Natural killer cell (primary cell): ENCODE data around the gene CDC26. TPM values are rescaled to one million over a fixed set of nuclear protein-coding genes. Genes with fewer than 3 reads are reported as not detected.

ENCODE experiments used
- ATAC-seq, 3 donors: fragments of 150-1000 bp in 2 of 3; fragments of 200-7000 bp in 1 of 3; cut with Tn5 transposase; 1 replicate in 1 of 3; 2 replicates in 2 of 3; pipeline ENCODE4 v1.10.0; 2021; ENCODE audit warnings: mild to moderate bottlenecking in 2 of 3, moderate library complexity in 2 of 3
- DNase-seq, 2 donors: peaks; one replicate each; pipeline versions ENCODE4 v3.0.0 to v3.0.0-alpha.2; 2013 to 2021; ENCODE audit warnings: mixed read lengths in 1 of 2
- H3K27ac ChIP-seq: one replicate; pipeline ENCODE4 v1.5.1; 2013; ENCODE audit warnings: mild to moderate bottlenecking, low read length
- H3K27me3 ChIP-seq: one replicate; pipeline ENCODE4 v1.6.1; 2013; ENCODE audit warnings: low read length; ENCODE audit not compliant: control insufficient read depth, insufficient read depth
- H3K36me3 ChIP-seq: one replicate; pipeline ENCODE4 v1.6.1; 2013; ENCODE audit warnings: low read length; ENCODE audit not compliant: control insufficient read depth, insufficient read depth
- H3K4me1 ChIP-seq: one replicate; pipeline ENCODE4 v1.6.1; 2013; ENCODE audit warnings: low read length; ENCODE audit not compliant: control insufficient read depth, insufficient read depth
- H3K4me3 ChIP-seq: one replicate; pipeline ENCODE4 v1.5.1; 2013; ENCODE audit warnings: low read length
- H3K9me3 ChIP-seq: one replicate; pipeline ENCODE4 v1.6.1; 2013; ENCODE audit warnings: low read length; ENCODE audit not compliant: control insufficient read depth, insufficient read depth
- H3K27ac Mint-ChIP-seq, 2 donors: one replicate each; pipeline ENCODE4 v1.8.0; 2022; ENCODE audit warnings: mild to moderate bottlenecking in 2 of 2, mixed read lengths in 2 of 2, moderate library complexity in 1 of 2
- H3K27me3 Mint-ChIP-seq, 2 donors: one replicate each; pipeline ENCODE4 v1.8.0; 2022; ENCODE audit warnings: low read depth in 2 of 2, mixed read lengths in 2 of 2
- H3K36me3 Mint-ChIP-seq: one replicate; pipeline ENCODE4 v1.8.0; 2022; ENCODE audit warnings: mixed read lengths
- H3K4me1 Mint-ChIP-seq, 2 donors: one replicate each; pipeline ENCODE4 v1.8.0; 2022; ENCODE audit warnings: mixed read lengths in 2 of 2
- H3K4me3 Mint-ChIP-seq: one replicate; pipeline ENCODE4 v1.8.0; 2022; ENCODE audit warnings: mild to moderate bottlenecking, moderate library complexity, mixed read lengths
- H3K9me3 Mint-ChIP-seq, 2 donors: one replicate each; pipeline ENCODE4 v1.8.0; 2022; ENCODE audit warnings: mixed read lengths in 2 of 2
- CTCF ChIP-seq: fragments of 200-600 bp; IDR thresholded peaks from one replicate; pipeline ENCODE4 v1.8.0; 2022; ENCODE audit warnings: antibody characterized with exemption
- WGBS: methylation state at CpG from one replicate; pipeline ENCODE4 v1.1.7; 2013; ENCODE audit warnings: missing lambda C conversion rate; ENCODE audit not compliant: insufficient coverage; 5-methylcytosine and 5-hydroxymethylcytosine counted together
- intact Hi-C: fragments of 100-400 bp; cut with micrococcal nuclease; formaldehyde crosslinking; loops from one replicate; pipeline ENCODE4 v1.14.2; 2022
- total RNA-seq, 4 donors: library from RNA; stranded (reverse); fragments of 120-200 nt in 1 of 4; gene quantifications; one replicate each; pipeline versions ENCODE4 v1.2.3 to v1.2.4, GENCODE V29; 2013 to 2022

CDC26 gene
- total RNA-seq, 3 donors from 2014 or later (not counting 1 experiment from before 2014, with no cell fraction given), result 16.8 to 24.8 (median 21.5) TPM

- Mint-ChIP-seq H3K4me1 (peaks cover 5 to 12% of the 10 kb centered on the region in 2 donors), H3K27ac (peak overlapping the region in 1 of 2 donors; percentile 53), H3K9me3 (no peaks in the 10 kb centered on the region), H3K36me3 (peaks cover 13% of the 10 kb centered on the region), H3K27me3 (no peaks in the 10 kb centered on the region), H3K4me3 (no peak overlapping the region)
- no peak overlapping the region for H3K4me3 ChIP-seq
- no peaks in the 10 kb centered on the region for H3K9me3 ChIP-seq
- intact Hi-C loops, result no loop called here
- peaks cover 58% of the 10 kb centered on the region for H3K36me3 ChIP-seq
- H3K27me3 ChIP-seq, result no peaks in the 10 kb centered on the region
- TF ChIP-seq CTCF, result no peak
- H3K4me1 ChIP-seq, result no peaks in the 10 kb centered on the region
- no peak overlapping the region for H3K27ac ChIP-seq
- WGBS, result 96% methylated on average over 4 of the region's 4 CpGs
- ATAC-seq (no peak), DNase-seq (no peak)
Measured at GRCh38 chr9:113267911-113268566, 7.3 kb downstream of the CDC26 start.

GRCh38 chr9:113266174-113266573 is 9.2 kb downstream of the CDC26 start:
- ATAC-seq (no peak), DNase-seq (no peak)
- Histone ChIP-seq H3K27ac (no peak overlapping the region), H3K36me3 (peaks cover 39% of the 10 kb centered on the region), H3K4me3 (no peak overlapping the region), H3K9me3 (no peaks in the 10 kb centered on the region), H3K27me3 (no peaks in the 10 kb centered on the region), H3K4me1 (no peaks in the 10 kb centered on the region)
- H3K9me3 Mint-ChIP-seq, result no peaks in the 10 kb centered on the region
- no peak overlapping the region for H3K4me3 Mint-ChIP-seq
- H3K27ac Mint-ChIP-seq, result no peak overlapping the region
- intact Hi-C loops, result no loop called here
- H3K4me1 Mint-ChIP-seq, result peaks cover 5 to 11% of the 10 kb centered on the region in 2 donors
- TF ChIP-seq CTCF, result no peak
- peaks cover 10% of the 10 kb centered on the region for H3K36me3 Mint-ChIP-seq
- 96% methylated on average over 3 of the region's 3 CpGs for WGBS
- no peaks in the 10 kb centered on the region for H3K27me3 Mint-ChIP-seq

GRCh38 chr9:113261917-113262671 is 13.3 kb downstream of the CDC26 start:
- WGBS, result 88% methylated on average over 1 of the region's 1 CpG
- intact Hi-C loops, result no loop called here
- no peaks in the 10 kb centered on the region for H3K27me3 ChIP-seq

More at GRCh38 chr9:113261917-113262671, 13.3 kb downstream of the CDC26 start:
- Mint-ChIP-seq H3K36me3 (peaks cover 5% of the 10 kb centered on the region), H3K4me1 (no peaks in the 10 kb centered on the region), H3K27ac (no peak overlapping the region), H3K27me3 (no peaks in the 10 kb centered on the region), H3K9me3 (no peaks in the 10 kb centered on the region), H3K4me3 (no peak overlapping the region)
- Histone ChIP-seq H3K4me1 (no peaks in the 10 kb centered on the region), H3K9me3 (no peaks in the 10 kb centered on the region), H3K36me3 (peaks cover 19% of the 10 kb centered on the region), H3K27ac (no peak overlapping the region), H3K4me3 (no peak overlapping the region)
- ATAC-seq (no peak), DNase-seq (no peak)
- TF ChIP-seq CTCF, result no peak
